Mucosa of stomach (tissue), 1 donor: ENCODE data around the gene RRP36.

ENCODE experiments used
- H3K27me3 ChIP-seq: one replicate; pipeline ENCODE4 v1.7.0; 2013; ENCODE audit warnings: mild to moderate bottlenecking, low read length; ENCODE audit not compliant: control insufficient read depth, insufficient read depth
- H3K36me3 ChIP-seq: one replicate; pipeline ENCODE4 v1.7.0; 2013; ENCODE audit warnings: low read length; ENCODE audit not compliant: control insufficient read depth, insufficient read depth
- H3K4me1 ChIP-seq: one replicate; pipeline ENCODE4 v1.7.0; 2013; ENCODE audit warnings: mild to moderate bottlenecking, low read length; ENCODE audit not compliant: control insufficient read depth, insufficient read depth
- H3K4me3 ChIP-seq: one replicate; pipeline ENCODE4 v1.7.0; 2013; ENCODE audit warnings: low read length
- H3K9ac ChIP-seq: one replicate; pipeline ENCODE4 v1.7.0; 2013; ENCODE audit warnings: mild to moderate bottlenecking, low read length, moderate library complexity
- H3K9me3 ChIP-seq: one replicate; pipeline ENCODE4 v1.7.0; 2013; ENCODE audit warnings: mild to moderate bottlenecking, low read length, moderate library complexity; ENCODE audit not compliant: control insufficient read depth
- donor health status: Pancreatic carcinoma.

The RRP36 gene

GRCh38 chr6:43078691-43079090 is 57.3 kb downstream of the RRP36 start:
- Histone ChIP-seq H3K36me3 (no peaks in the 10 kb centered on the region), H3K4me3 (no peak overlapping the region), H3K4me1 (peaks cover 19% of the 10 kb centered on the region), H3K9me3 (no peaks in the 10 kb centered on the region), H3K27me3 (no peaks in the 10 kb centered on the region), H3K9ac (no peak overlapping the region)
